ENCODE data around the gene MIPOL1. TPM values are rescaled to one million over a fixed set of nuclear protein-coding genes. Genes with fewer than 3 reads are reported as not detected.
"Not testable (repeated sequence)": the region's sequence is repeated elsewhere in the genome, so short reads cannot be mapped to it uniquely, and the experiment has no call there.

MIPOL1 gene
- total RNA-seq, 6 experiments from 2014 or later: 6.5 to 7.7 (median 6.8) TPM

DNA sequence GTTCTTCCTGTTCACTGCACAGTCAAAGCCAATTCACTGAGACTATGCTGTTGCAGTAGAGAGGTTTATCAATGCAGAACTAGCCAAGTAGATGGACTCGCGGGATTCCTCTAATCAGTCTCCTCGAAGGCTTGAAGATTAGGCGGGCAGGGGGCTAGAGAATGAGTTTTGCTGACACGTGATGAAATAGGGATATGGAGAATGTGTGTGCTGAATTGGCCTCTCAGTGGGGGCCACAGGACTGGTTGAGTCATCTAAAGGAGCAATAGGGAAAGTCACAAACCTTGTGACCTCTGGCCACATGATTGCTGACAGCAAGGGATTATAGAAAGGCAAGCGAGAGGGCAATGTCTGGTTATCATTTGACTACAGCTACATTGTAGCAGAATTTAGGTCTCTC, 12.7 kb downstream of the MIPOL1 start:
- Mint-ChIP-seq H3K4me1 (ENCODE audit: low read depth) (no peaks in the 10 kb centered on the region), H3K27me3 (ENCODE audit: insufficient read depth) (no peaks in the 10 kb centered on the region), H3K27ac (no peak overlapping the region), H3K9me3 (peaks cover 17% of the 10 kb centered on the region), H3K36me3 (ENCODE audit: low read depth) (peaks cover 15% of the 10 kb centered on the region), H3K4me3 (no peak overlapping the region)
- TF ChIP-seq, protein P1, sequence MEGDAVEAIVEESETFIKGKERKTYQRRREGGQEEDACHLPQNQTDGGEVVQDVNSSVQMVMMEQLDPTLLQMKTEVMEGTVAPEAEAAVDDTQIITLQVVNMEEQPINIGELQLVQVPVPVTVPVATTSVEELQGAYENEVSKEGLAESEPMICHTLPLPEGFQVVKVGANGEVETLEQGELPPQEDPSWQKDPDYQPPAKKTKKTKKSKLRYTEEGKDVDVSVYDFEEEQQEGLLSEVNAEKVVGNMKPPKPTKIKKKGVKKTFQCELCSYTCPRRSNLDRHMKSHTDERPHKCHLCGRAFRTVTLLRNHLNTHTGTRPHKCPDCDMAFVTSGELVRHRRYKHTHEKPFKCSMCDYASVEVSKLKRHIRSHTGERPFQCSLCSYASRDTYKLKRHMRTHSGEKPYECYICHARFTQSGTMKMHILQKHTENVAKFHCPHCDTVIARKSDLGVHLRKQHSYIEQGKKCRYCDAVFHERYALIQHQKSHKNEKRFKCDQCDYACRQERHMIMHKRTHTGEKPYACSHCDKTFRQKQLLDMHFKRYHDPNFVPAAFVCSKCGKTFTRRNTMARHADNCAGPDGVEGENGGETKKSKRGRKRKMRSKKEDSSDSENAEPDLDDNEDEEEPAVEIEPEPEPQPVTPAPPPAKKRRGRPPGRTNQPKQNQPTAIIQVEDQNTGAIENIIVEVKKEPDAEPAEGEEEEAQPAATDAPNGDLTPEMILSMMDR (IDR thresholded peaks at IDR 0.05): no peak
- DNase-seq: no peak

DNA sequence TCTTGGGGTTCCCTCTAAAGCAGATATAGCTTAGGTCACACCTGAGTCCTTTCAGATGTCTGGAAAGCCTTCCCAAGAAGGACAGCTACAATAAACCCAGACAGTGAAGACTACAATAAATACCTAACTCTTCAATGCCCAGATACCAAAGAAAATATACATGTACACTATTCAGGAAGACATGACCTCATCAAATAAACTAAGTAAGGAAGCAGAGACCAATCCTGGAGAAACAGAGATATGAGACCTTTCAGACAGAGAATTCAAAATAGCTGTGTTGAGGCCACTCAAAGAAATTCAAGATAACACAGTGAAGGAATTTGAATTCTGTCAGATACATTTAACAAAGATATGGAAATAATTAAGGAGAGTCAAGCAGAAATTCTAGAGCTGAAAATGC, 15.3 kb downstream of the MIPOL1 start:
- no peak overlapping the region for H3K27ac Mint-ChIP-seq
- H3K4me3 Mint-ChIP-seq: no peak overlapping the region
- peaks cover 7% of the 10 kb centered on the region for H3K36me3 Mint-ChIP-seq (ENCODE audit: low read depth)
- DNase-seq: no peak
- H3K9me3 Mint-ChIP-seq: no peaks in the 10 kb centered on the region
- TF ChIP-seq, protein P1 (IDR thresholded peaks at IDR 0.05): no peak
- H3K4me1 Mint-ChIP-seq (ENCODE audit: low read depth): no peaks in the 10 kb centered on the region
- no peaks in the 10 kb centered on the region for H3K27me3 Mint-ChIP-seq (ENCODE audit: insufficient read depth)

DNA sequence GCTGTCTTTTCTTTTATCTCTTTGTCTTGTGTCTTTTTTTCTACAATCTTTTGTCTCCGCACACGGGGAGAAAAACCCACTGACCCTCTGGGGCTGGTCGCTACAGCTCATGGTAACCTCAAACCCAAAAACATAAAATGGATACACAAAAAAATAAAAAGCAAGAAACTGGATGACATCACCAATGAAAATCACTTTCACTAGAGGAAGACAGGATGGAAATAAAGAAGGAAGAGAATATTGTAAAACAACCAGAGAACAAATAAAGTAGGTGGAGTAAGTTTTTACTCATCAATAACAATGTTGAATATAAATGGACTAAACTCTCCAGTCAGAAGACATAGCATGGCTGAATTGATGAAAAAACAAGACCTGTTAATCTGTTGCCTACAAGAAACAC, 17.6 kb downstream of the MIPOL1 start:
- peaks cover 7% of the 10 kb centered on the region for H3K36me3 Mint-ChIP-seq (ENCODE audit: low read depth)
- H3K4me1 Mint-ChIP-seq (ENCODE audit: low read depth): no peaks in the 10 kb centered on the region
- H3K27ac Mint-ChIP-seq: no peak overlapping the region
- no peaks in the 10 kb centered on the region; the same call in 1 of the 2 replicates for H3K27me3 Mint-ChIP-seq (ENCODE audit: insufficient read depth)
- no peak for DNase-seq
- TF ChIP-seq, protein P1 (IDR thresholded peaks at IDR 0.05): no peak
- H3K4me3 Mint-ChIP-seq: no peak overlapping the region
- no peaks in the 10 kb centered on the region for H3K9me3 Mint-ChIP-seq

DNA sequence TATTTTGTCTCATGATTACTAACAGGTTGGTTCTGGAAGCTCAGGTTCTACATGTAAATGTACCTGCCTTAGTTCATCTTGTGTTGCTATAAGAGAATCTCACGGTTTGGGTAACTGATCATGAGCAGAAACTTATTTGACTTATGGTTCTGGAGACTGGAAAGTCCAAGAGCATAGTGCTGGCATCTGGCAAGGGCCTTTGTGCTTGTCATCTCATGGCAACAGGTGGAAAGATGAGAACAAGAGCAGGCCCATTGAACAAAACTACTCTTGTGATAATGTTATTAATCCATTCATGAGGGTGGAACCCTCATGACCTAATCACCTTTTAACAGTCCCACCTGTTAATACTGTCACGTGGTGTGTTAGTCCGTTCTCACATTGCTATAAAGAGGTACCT, 23.3 kb downstream of the MIPOL1 start:
- H3K4me3 Mint-ChIP-seq: no peak overlapping the region
- H3K27ac Mint-ChIP-seq: no peak overlapping the region
- H3K9me3 Mint-ChIP-seq: peaks cover 18% of the 10 kb centered on the region

DNA sequence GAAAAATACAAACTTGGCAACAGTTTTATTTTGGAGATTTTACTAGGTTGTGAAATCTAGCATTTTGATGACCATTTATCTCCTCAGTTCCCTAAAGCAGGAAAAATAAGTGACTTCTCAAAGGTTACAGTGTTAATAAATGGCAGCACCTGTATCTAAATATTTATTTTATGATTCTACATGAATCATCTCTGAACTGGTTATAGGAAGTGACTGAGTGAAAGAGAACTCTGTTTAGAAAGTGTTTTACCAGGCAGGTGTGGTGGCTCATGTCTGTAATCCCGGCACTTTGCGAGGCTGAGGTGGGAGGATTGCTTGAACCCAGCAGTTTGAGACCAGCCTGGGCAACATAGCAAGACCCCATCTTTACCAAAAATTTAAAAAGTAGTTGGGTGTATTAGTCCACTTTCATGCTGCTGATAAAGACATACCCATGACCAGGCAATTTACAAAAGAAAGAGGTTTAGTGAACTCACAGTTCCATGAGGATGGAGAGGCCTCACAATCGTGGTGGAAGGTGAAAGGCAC, 26.3 kb downstream of the MIPOL1 start:
- peaks cover 18% of the 10 kb centered on the region for H3K9me3 Mint-ChIP-seq
- peaks cover 29% of the 10 kb centered on the region for H3K36me3 Mint-ChIP-seq (ENCODE audit: low read depth)
- H3K4me3 Mint-ChIP-seq: no peak overlapping the region
- DNase-seq: no peak
- H3K27ac Mint-ChIP-seq: no peak overlapping the region
- TF ChIP-seq, protein P1 (IDR thresholded peaks at IDR 0.05): no peak
- no peaks in the 10 kb centered on the region for H3K4me1 Mint-ChIP-seq (ENCODE audit: low read depth)
- no peaks in the 10 kb centered on the region; the same call in 1 of the 2 replicates for H3K27me3 Mint-ChIP-seq (ENCODE audit: insufficient read depth)

More for the DNA sequence above, 23.3 kb downstream of the MIPOL1 start:
- TF ChIP-seq, protein P1 (IDR thresholded peaks at IDR 0.05): no peak
- H3K36me3 Mint-ChIP-seq (ENCODE audit: low read depth): peaks cover 27% of the 10 kb centered on the region
- no peak for DNase-seq
- no peaks in the 10 kb centered on the region; the same call in 1 of the 2 replicates for H3K27me3 Mint-ChIP-seq (ENCODE audit: insufficient read depth)
- no peaks in the 10 kb centered on the region for H3K4me1 Mint-ChIP-seq (ENCODE audit: low read depth)

DNA sequence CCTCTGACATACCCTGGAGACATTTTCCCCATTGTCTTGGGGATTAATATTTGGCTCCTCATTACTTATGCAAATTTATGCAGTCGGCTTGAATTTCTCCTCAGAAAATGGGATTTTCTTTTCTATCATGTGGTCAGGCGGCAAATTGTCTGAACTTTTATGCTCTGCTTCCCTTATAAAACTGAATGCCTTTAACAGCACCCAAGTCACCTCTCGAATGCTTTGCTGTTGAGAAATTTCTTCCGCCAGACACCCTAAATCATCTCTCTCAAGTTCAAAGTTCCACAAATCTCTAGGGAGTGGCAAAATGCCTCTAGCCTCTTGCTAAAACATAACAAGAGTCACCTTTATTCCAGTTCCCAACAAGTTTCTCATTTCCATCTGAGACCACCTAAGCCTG, 27.9 kb downstream of the MIPOL1 start:
- DNase-seq; H3K27ac Mint-ChIP-seq; H3K4me1 Mint-ChIP-seq (ENCODE audit: low read depth); H3K27me3 Mint-ChIP-seq (ENCODE audit: insufficient read depth); H3K4me3 Mint-ChIP-seq: not testable (repeated sequence)
- peaks cover 29% of the 10 kb centered on the region for H3K36me3 Mint-ChIP-seq (ENCODE audit: low read depth)
- peaks cover 18% of the 10 kb centered on the region for H3K9me3 Mint-ChIP-seq

Data from HFFc6 (cell line).